Activated CD4-positive, CD25-positive, alpha-beta regulatory T cell treated with anti-CD3 and anti-CD28 coated beads, Interleukin-2, amount 50 U/mL, for 72 hours (primary cell): Measurements from ENCODE around the gene NUMBL.
"Not testable (repeated sequence)": the region's sequence is repeated elsewhere in the genome, so short reads cannot be mapped to it uniquely, and the experiment has no call there.

Source experiments
- DNase-seq: peaks from one replicate; pipeline ENCODE4 v3.0.0; 2021

The NUMBL gene

GRCh38 chr19:40625406-40626120 lies 64.9 kb downstream of the NUMBL start:
- no peak for DNase-seq

GRCh38 chr19:40624369-40625153 lies 65.9 kb downstream of the NUMBL start:
- DNase-seq, result not testable (repeated sequence)

GRCh38 chr19:40623403-40624251 lies 66.8 kb downstream of the NUMBL start:
- DNase-seq, result no peak

- DNase-seq, result no peak
Observed at GRCh38 chr19:40622773-40623075, 67.7 kb downstream of the NUMBL start.

- no peak for DNase-seq
Observed at GRCh38 chr19:40621966-40622772, 68.3 kb downstream of the NUMBL start.

- DNase-seq, result no peak
Observed at GRCh38 chr19:40621283-40621682, 69.2 kb downstream of the NUMBL start.

- no peak for DNase-seq
Observed at GRCh38 chr19:40620161-40620485, 70.3 kb downstream of the NUMBL start.

GRCh38 chr19:40619333-40620160 lies 70.9 kb downstream of the NUMBL start:
- no peak for DNase-seq

GRCh38 chr19:40617961-40618360 lies 72.5 kb downstream of the NUMBL start:
- no peak for DNase-seq

GRCh38 chr19:40616941-40617340 lies 73.5 kb downstream of the NUMBL start:
- no peak for DNase-seq

GRCh38 chr19:40616178-40616577 lies 74.3 kb downstream of the NUMBL start:
- no peak for DNase-seq
